IMR-90 (cell line): ENCODE results near the gene PRKD1. TPM values are rescaled to one million over a fixed set of nuclear protein-coding genes. Genes with fewer than 3 reads are reported as not detected.
A peak's percentile ranks its signal among the peaks of the same experiment; 100 is the strongest.

ENCODE experiments used
- ATAC-seq: fragments of 200-7000 bp; cut with Tn5 transposase; 2 replicates; pipeline ENCODE4 v1.9.1; 2020; ENCODE audit warnings: low read depth, mild to moderate bottlenecking, moderate library complexity
- BruUV-seq: library from RNA; stranded (reverse); fragments of 400-500 nt; replicated peaks from 2 replicates; lab custom pipeline; 2021; lab: Mats Ljungman, UMichigan
- CTCF ChIA-PET: fragments of 300-600 bp; formaldehyde crosslinking; extraction: SDS; loops from one replicate; lab custom pipeline; 2021; ENCODE audit warnings: antibody characterized with exemption; lab: Yijun Ruan, JAX
- POLR2A ChIA-PET: fragments of 300-600 bp; sonication (Branson Sonifier 250); formaldehyde crosslinking; loops from one replicate; lab custom pipeline; 2022; ENCODE audit warnings: antibody characterized with exemption; ENCODE audit not compliant: unreplicated experiment; lab: Charles Lee
- DNase-seq: peaks from one replicate; pipeline ENCODE4 v3.0.0; 2013
- H2AFZ ChIP-seq: replicated peaks from 2 replicates; pipeline ENCODE3; 2013; ENCODE audit warnings: low read length, mild to moderate bottlenecking; ENCODE audit not compliant: poor library complexity
- H2AK5ac ChIP-seq: 2 replicates; pipeline ENCODE4 v1.6.1; 2013; ENCODE audit warnings: low read depth, low read length, inconsistent platforms
- H2AK9ac ChIP-seq: replicated peaks from 2 replicates; pipeline ENCODE3; 2013; ENCODE audit warnings: mild to moderate bottlenecking, low read depth, low read length, moderate library complexity; ENCODE audit not compliant: poor library complexity
- H2BK120ac ChIP-seq: 2 replicates; pipeline ENCODE4 v1.6.1; 2013; ENCODE audit warnings: low read depth, low read length, inconsistent platforms
- H2BK15ac ChIP-seq: 3 replicates; pipeline ENCODE4 v1.6.1; 2013; ENCODE audit warnings: low read depth, low read length, inconsistent platforms
- H2BK20ac ChIP-seq: 2 replicates; pipeline ENCODE4 v1.6.1; 2013; ENCODE audit warnings: low read depth, mild to moderate bottlenecking, inconsistent platforms, low read length, moderate library complexity
- H2BK5ac ChIP-seq: 2 replicates; pipeline ENCODE4 v1.6.1; 2013; ENCODE audit warnings: mild to moderate bottlenecking, low read depth, low read length, inconsistent platforms; ENCODE audit not compliant: poor library complexity, severe bottlenecking
- H3K14ac ChIP-seq: replicated peaks from 2 replicates; pipeline ENCODE4 v1.6.1; 2013; ENCODE audit warnings: low read depth, low read length, inconsistent platforms
- H3K18ac ChIP-seq: 2 replicates; pipeline ENCODE4 v1.6.1; 2013; ENCODE audit warnings: low read depth, low read length, control low read depth
- H3K23ac ChIP-seq: 2 replicates; pipeline ENCODE4 v1.6.1; 2013; ENCODE audit warnings: low read depth, low read length, inconsistent platforms
- H3K27ac ChIP-seq: 2 replicates; pipeline ENCODE4 v1.5.1; 2013; ENCODE audit warnings: mild to moderate bottlenecking, control low read depth, low read length; ENCODE audit not compliant: insufficient read depth
- H3K27me3 ChIP-seq: 2 replicates; pipeline ENCODE4 v1.6.1; 2013; ENCODE audit warnings: low read length; ENCODE audit not compliant: control insufficient read depth, insufficient read depth
- H3K36me3 ChIP-seq: 2 replicates; pipeline ENCODE4 v1.6.1; 2013; ENCODE audit warnings: low read length, mixed read lengths; ENCODE audit not compliant: control insufficient read depth, insufficient read depth
- H3K4ac ChIP-seq: 2 replicates; pipeline ENCODE4 v1.6.1; 2013; ENCODE audit warnings: low read depth, low read length, inconsistent platforms
- H3K4me1 ChIP-seq: 2 replicates; pipeline ENCODE4 v1.6.1; 2013; ENCODE audit warnings: low read length, mixed read lengths; ENCODE audit not compliant: control insufficient read depth, insufficient read depth
- H3K4me2 ChIP-seq: 2 replicates; pipeline ENCODE4 v1.6.1; 2013; ENCODE audit warnings: low read depth, mild to moderate bottlenecking, control low read depth, low read length, moderate library complexity
- H3K4me3 ChIP-seq: 2 replicates; pipeline ENCODE4 v1.5.1; 2013; ENCODE audit warnings: low read depth, mild to moderate bottlenecking, control low read depth, low read length, moderate library complexity; ENCODE audit not compliant: insufficient read depth
- H3K56ac ChIP-seq: 2 replicates; pipeline ENCODE4 v1.6.1; 2013; ENCODE audit warnings: low read length, inconsistent platforms; ENCODE audit not compliant: insufficient read depth; ENCODE audit errors: extremely low read depth
- H3K79me1 ChIP-seq, 2 experiments: 2 replicates each; pipeline ENCODE4 v1.6.1; 2013; ENCODE audit warnings: low read length in 2 of 2, inconsistent platforms in 1 of 2, low read depth in 1 of 2
- H3K9ac ChIP-seq: 2 replicates; pipeline ENCODE4 v1.6.1; 2013; ENCODE audit warnings: low read depth, low read length, control low read depth
- H3K9me1 ChIP-seq: 2 replicates; pipeline ENCODE4 v1.6.1; 2013; ENCODE audit warnings: low read length, inconsistent platforms; ENCODE audit not compliant: insufficient read depth
- H3K9me3 ChIP-seq: 2 replicates; pipeline ENCODE4 v1.6.1; 2013; ENCODE audit warnings: low read length; ENCODE audit not compliant: control insufficient read depth, insufficient read depth
- H4K20me1 ChIP-seq: 2 replicates; pipeline ENCODE4 v1.6.1; 2013; ENCODE audit warnings: low read length, inconsistent platforms; ENCODE audit not compliant: insufficient read depth
- H4K5ac ChIP-seq: 2 replicates; pipeline ENCODE4 v1.6.1; 2013; ENCODE audit warnings: mild to moderate bottlenecking, low read depth, low read length, control low read depth
- H4K8ac ChIP-seq, 2 experiments: 2 replicates each; pipeline ENCODE4 v1.6.1; 2013; ENCODE audit warnings: low read depth in 2 of 2, low read length in 2 of 2, control low read depth in 1 of 2, inconsistent platforms in 1 of 2
- H4K91ac ChIP-seq: 2 replicates; pipeline ENCODE4 v1.6.1; 2013; ENCODE audit warnings: low read depth, low read length, inconsistent platforms; ENCODE audit not compliant: insufficient read depth
- BHLHE40 ChIP-seq: fragments of 150-350 bp; IDR thresholded peaks from 2 replicates; pipeline ENCODE4 v1.6.1; 2016; ENCODE audit warnings: mild to moderate bottlenecking, low read depth, low read length
- CEBPB ChIP-seq: IDR thresholded peaks from 2 replicates; pipeline ENCODE4 v1.6.1; 2012; ENCODE audit warnings: low read depth, low read length, improper control_type of control experiment
- CHD1 ChIP-seq: IDR thresholded peaks from 2 replicates; pipeline ENCODE4 v1.6.1; 2012; ENCODE audit warnings: low read depth, low read length, improper control_type of control experiment
- FOS ChIP-seq: fragments of 150-350 bp; IDR thresholded peaks from 2 replicates; pipeline ENCODE4 v1.6.1; 2016; ENCODE audit warnings: low read depth, low read length
- MAFK ChIP-seq: IDR thresholded peaks from 2 replicates; pipeline ENCODE4 v1.6.1; 2012; ENCODE audit warnings: low read depth, low read length, improper control_type of control experiment
- MAZ ChIP-seq: IDR thresholded peaks from 2 replicates; pipeline ENCODE4 v1.6.1; 2012; ENCODE audit warnings: low read depth, mild to moderate bottlenecking, low read length, improper control_type of control experiment, moderate library complexity, borderline replicate concordance
- MXI1 ChIP-seq: IDR thresholded peaks from 2 replicates; pipeline ENCODE4 v1.6.1; 2012; ENCODE audit warnings: low read depth, mild to moderate bottlenecking, low read length, moderate library complexity, borderline replicate concordance
- NFE2L2 ChIP-seq: fragments of 150-350 bp; IDR thresholded peaks from 2 replicates; pipeline ENCODE4 v1.6.1; 2016; ENCODE audit warnings: low read depth, mild to moderate bottlenecking, low read length
- POLR2A ChIP-seq: IDR thresholded peaks from 2 replicates; pipeline ENCODE4 v1.6.1; 2012; ENCODE audit warnings: mild to moderate bottlenecking, low read depth, low read length
- RAD21 ChIP-seq: IDR thresholded peaks from 2 replicates; pipeline ENCODE4 v1.6.1; 2012; ENCODE audit warnings: low read length, improper control_type of control experiment
- RCOR1 ChIP-seq: IDR thresholded peaks from 2 replicates; pipeline ENCODE4 v1.6.1; 2012; ENCODE audit warnings: mild to moderate bottlenecking, low read length, improper control_type of control experiment; ENCODE audit not compliant: insufficient replicate concordance
- RFX5 ChIP-seq: IDR thresholded peaks from 2 replicates; pipeline ENCODE4 v1.8.0; 2012; ENCODE audit warnings: low read depth, mild to moderate bottlenecking, low read length, moderate library complexity
- WGBS, 2 experiments: methylation state at CpG; one replicate each; pipeline versions ENCODE4 v1.1.5 to v1.1.7; 2013; ENCODE audit warnings: missing lambda C conversion rate in 2 of 2; ENCODE audit not compliant: insufficient read length in 1 of 2; ENCODE audit errors: extremely low coverage in 2 of 2; 5-methylcytosine and 5-hydroxymethylcytosine counted together
- dilution Hi-C: fragments of 300-500 bp; cut with HindIII; formaldehyde crosslinking; loops from one replicate; pipeline ENCODE4 v1.14.3; 2018; ENCODE audit warnings: low sequenced_read_pairs; ENCODE audit not compliant: unreplicated experiment
- in situ Hi-C: fragments of 300-500 bp; cut with MboI; formaldehyde crosslinking; loops from 3 replicates; pipeline ENCODE4 v1.14.3; 2019; ENCODE audit warnings: low sequenced_read_pairs, inconsistent platforms, mixed read lengths
- intact Hi-C: fragments of 100-400 bp; cut with micrococcal nuclease; formaldehyde crosslinking; loops from 2 replicates; pipeline ENCODE4 v1.10.0; 2022
- polyA plus RNA-seq, 3 experiments: library from polyadenylated mRNA; depleted of rRNA; stranded (reverse); fragments of >200 nt; gene quantifications; 2 replicates each; pipeline ENCODE4 v1.2.3, GENCODE V29; 2012; ENCODE audit warnings: low replicate concordance in 1 of 3
- total RNA-seq: library from RNA; depleted of rRNA; stranded (reverse); fragments of >200 nt; gene quantifications from 2 replicates; pipeline ENCODE4 v1.2.3, GENCODE V29; 2012
- TF ChIP-seq, protein P1 (sequence below): conservative IDR thresholded peaks from 2 replicates; pipeline ENCODE4 v1.5.1; 2012; ENCODE audit warnings: mild to moderate bottlenecking, low read depth, low read length, improper control_type of control experiment
- TF ChIP-seq, protein P2 (sequence below): fragments of 150-350 bp; IDR thresholded peaks from 2 replicates; pipeline ENCODE4 v1.6.1; 2017; ENCODE audit warnings: mild to moderate bottlenecking, antibody characterized with exemption, low read length, low read depth
- TF ChIP-seq, protein P3 (sequence below): fragments of 150-350 bp; IDR thresholded peaks from 2 replicates; pipeline ENCODE4 v1.6.1; 2016; ENCODE audit warnings: low read depth, mild to moderate bottlenecking, low read length, moderate library complexity, borderline replicate concordance

PRKD1 gene
- total and polyA plus RNA-seq, 2 of the 4 experiments (the other 2 are of a cell fraction), result 12.9 to 14.2 TPM

DNA sequence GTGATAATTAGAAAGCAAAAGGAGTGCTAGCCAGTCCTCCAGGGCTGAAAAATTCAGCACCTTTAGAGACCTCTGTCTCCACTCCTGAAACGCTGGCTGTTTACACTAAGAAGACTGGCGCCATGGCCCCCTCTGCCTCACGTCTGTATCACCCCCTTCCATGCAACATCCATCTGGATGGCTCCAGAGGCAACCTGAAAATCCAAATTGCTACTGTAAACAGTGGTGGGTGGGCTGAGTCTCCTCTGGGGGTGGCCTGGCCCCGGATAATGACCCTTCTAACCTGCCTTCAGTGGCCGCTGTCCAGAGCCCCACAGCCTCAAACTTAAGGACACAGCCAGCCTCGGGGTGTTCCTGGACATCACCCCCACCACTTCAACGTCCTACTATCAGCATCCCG is 1.4 kb downstream of the PRKD1 start:
- ATAC-seq (no peak), DNase-seq (no peak)
- dilution Hi-C loops, result no loop called here
- TF ChIP-seq, protein P1, sequence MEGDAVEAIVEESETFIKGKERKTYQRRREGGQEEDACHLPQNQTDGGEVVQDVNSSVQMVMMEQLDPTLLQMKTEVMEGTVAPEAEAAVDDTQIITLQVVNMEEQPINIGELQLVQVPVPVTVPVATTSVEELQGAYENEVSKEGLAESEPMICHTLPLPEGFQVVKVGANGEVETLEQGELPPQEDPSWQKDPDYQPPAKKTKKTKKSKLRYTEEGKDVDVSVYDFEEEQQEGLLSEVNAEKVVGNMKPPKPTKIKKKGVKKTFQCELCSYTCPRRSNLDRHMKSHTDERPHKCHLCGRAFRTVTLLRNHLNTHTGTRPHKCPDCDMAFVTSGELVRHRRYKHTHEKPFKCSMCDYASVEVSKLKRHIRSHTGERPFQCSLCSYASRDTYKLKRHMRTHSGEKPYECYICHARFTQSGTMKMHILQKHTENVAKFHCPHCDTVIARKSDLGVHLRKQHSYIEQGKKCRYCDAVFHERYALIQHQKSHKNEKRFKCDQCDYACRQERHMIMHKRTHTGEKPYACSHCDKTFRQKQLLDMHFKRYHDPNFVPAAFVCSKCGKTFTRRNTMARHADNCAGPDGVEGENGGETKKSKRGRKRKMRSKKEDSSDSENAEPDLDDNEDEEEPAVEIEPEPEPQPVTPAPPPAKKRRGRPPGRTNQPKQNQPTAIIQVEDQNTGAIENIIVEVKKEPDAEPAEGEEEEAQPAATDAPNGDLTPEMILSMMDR, result no peak
- TF ChIP-seq RFX5 (no peak), CHD1 (no peak), CEBPB (no peak), RCOR1 (no peak), RAD21 (no peak), MXI1 (no peak), NFE2L2 (no peak), FOS (no peak), POLR2A (no peak), MAZ (no peak), MAFK (no peak), BHLHE40 (no peak)
- TF ChIP-seq, protein P2, sequence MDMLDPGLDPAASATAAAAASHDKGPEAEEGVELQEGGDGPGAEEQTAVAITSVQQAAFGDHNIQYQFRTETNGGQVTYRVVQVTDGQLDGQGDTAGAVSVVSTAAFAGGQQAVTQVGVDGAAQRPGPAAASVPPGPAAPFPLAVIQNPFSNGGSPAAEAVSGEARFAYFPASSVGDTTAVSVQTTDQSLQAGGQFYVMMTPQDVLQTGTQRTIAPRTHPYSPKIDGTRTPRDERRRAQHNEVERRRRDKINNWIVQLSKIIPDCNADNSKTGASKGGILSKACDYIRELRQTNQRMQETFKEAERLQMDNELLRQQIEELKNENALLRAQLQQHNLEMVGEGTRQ, result no peak
- TF ChIP-seq, protein P3, sequence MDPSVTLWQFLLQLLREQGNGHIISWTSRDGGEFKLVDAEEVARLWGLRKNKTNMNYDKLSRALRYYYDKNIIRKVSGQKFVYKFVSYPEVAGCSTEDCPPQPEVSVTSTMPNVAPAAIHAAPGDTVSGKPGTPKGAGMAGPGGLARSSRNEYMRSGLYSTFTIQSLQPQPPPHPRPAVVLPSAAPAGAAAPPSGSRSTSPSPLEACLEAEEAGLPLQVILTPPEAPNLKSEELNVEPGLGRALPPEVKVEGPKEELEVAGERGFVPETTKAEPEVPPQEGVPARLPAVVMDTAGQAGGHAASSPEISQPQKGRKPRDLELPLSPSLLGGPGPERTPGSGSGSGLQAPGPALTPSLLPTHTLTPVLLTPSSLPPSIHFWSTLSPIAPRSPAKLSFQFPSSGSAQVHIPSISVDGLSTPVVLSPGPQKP, result no peak
- Histone ChIP-seq H3K56ac (peak overlapping the region; percentile 70; the same call in 1 of the 2 replicates), H3K4me3 (peak overlapping the region; percentile 75), H2BK20ac (no peak overlapping the region), H2BK5ac (no peak overlapping the region), H3K9ac (peak overlapping the region; percentile 78), H3K27ac (peak overlapping the region; percentile 48), H3K9me1 (peaks cover 9% of the 10 kb centered on the region), H3K36me3 (no peaks in the 10 kb centered on the region), H2AFZ (peak overlapping the region; percentile 94), H3K23ac (peak overlapping the region; percentile 94), H2AK5ac (peak overlapping the region; percentile 27), H3K9me3 (no peaks in the 10 kb centered on the region), H3K14ac (peak overlapping the region; percentile 90), H4K20me1 (peaks cover 17% of the 10 kb centered on the region; the same call in 1 of the 2 replicates), H2AK9ac (peak overlapping the region; percentile 85), H4K91ac (peak overlapping the region; percentile 57), H3K4me1 (peaks cover 5% of the 10 kb centered on the region), H4K5ac (peak overlapping the region; percentile 3; the same call in 1 of the 2 replicates), H2BK15ac (peak overlapping the region; percentile 19; the same call in 2 of the 3 replicates), H3K18ac (peak overlapping the region; percentile 22), H3K4me2 (peak overlapping the region; percentile 99), H3K4ac (peak overlapping the region; percentile 68), H3K27me3 (no peaks in the 10 kb centered on the region), H3K79me1 (peaks cover 9 to 39% of the 10 kb centered on the region in 2 experiments; a peak in 3 of 4 replicates), H2BK120ac (peak overlapping the region; percentile 49), H4K8ac (peak overlapping the region in 1 of 2 experiments; percentile 51; a peak in 1 of 4 replicates)
- BruUV-seq, result no TSS peak
- in situ Hi-C loops, result no loop called here
- intact Hi-C loops, result loop anchor here (2.0 to 10.0 kb wide), 6 partner anchors 81 to 1171 kb away; no protein-coding TSS in a partner anchor
- ChIA-PET CTCF (no interaction called here), POLR2A (no interaction called here)
- WGBS, 2 experiments, result no CpG with 5 or more reads among the region's 8 CpGs
